Psoas muscle (tissue), 8 donors: ENCODE measurements around the gene GPR183. TPM values are rescaled to one million over a fixed set of nuclear protein-coding genes. Genes with fewer than 3 reads are reported as not detected.

Experiments used
- ATAC-seq, 4 donors: fragments of 200-7000 bp; cut with Tn5 transposase; one replicate each; pipeline ENCODE4 v1.9.1; 2020; ENCODE audit warnings: moderate library complexity in 3 of 4, mild to moderate bottlenecking in 2 of 4
- DNase-seq, 2 donors: peaks; one replicate each; pipeline ENCODE4 v3.0.0-alpha.2; 2020
- H3K27ac ChIP-seq: fragments of 200-600 bp; one replicate; pipeline ENCODE4 v1.8.0; 2022
- H3K27me3 ChIP-seq, 3 donors: fragments of 200-600 bp in 1 of 3; one replicate each; pipeline versions ENCODE4 v1.6.1 to v1.8.0; 2013 to 2022; ENCODE audit warnings: low read length in 2 of 3, mild to moderate bottlenecking in 2 of 3, moderate library complexity in 1 of 3; ENCODE audit not compliant: insufficient read depth in 3 of 3
- H3K36me3 ChIP-seq, 2 donors: fragments of 200-600 bp in 1 of 2; one replicate each; pipeline versions ENCODE4 v1.6.1 to v1.8.0; 2013 to 2022; ENCODE audit warnings: low read depth in 1 of 2, mild to moderate bottlenecking in 1 of 2, moderate library complexity in 1 of 2; ENCODE audit not compliant: insufficient read depth in 1 of 2
- H3K4me1 ChIP-seq: fragments of 200-600 bp; one replicate; pipeline ENCODE4 v1.8.0; 2022
- H3K4me3 ChIP-seq: fragments of 200-600 bp; one replicate; pipeline ENCODE4 v1.8.0; 2022; ENCODE audit warnings: mild to moderate bottlenecking
- H3K9me3 ChIP-seq: fragments of 200-600 bp; one replicate; pipeline ENCODE4 v1.8.0; 2022
- CTCF ChIP-seq: fragments of 200-600 bp; IDR thresholded peaks from one replicate; pipeline ENCODE4 v1.8.0; 2022; ENCODE audit warnings: antibody characterized with exemption
- WGBS, 3 donors: extraction: QIAGEN DNeasy Blood & Tissue Kit; methylation state at CpG; one replicate each; pipeline versions ENCODE4 v1.1.6 to v1.1.7; 2013; 5-methylcytosine and 5-hydroxymethylcytosine counted together
- intact Hi-C, 2 donors: fragments of 100-400 bp; cut with DNase I; formaldehyde crosslinking; loops; one replicate each; pipeline versions ENCODE4 v1.11.0 to v1.14.2; 2022
- polyA plus RNA-seq, 3 donors: library from polyadenylated mRNA; stranded (reverse); fragments of 200-250 nt; gene quantifications; one replicate each; pipeline ENCODE4 v1.2.3, GENCODE V29; 2013
- total RNA-seq, 4 donors: library from RNA; stranded (reverse); fragmentation: NEBNext Ultra II Directional in 2 of 4; extraction: Animal tissue kit (Norgen Biotek cat#: 25700) in 2 of 4; gene quantifications; one replicate each; pipeline versions ENCODE4 v1.2.1 to v1.2.4, GENCODE V29; 2021 to 2023
- donor health status: healthy with polysubstance abuse.
- donor health status: DM: no; HTN: no; CAD: no; lungs with moderate emphysema.
- donor health status: Bipolar disorder and iron deficiency.
- donor health status: healthy.
- donor health status: DM: yes; HTN: yes; CAD: no.
- donor health status: DM: no; HTN: no; CAD: no.
- donor health status: DM: no; HTN: no; CAD: no.
- donor health status: DM: yes; HTN: yes; CAD: no.

GPR183 gene
- total and polyA plus RNA-seq, 7 donors = 0.67 to 1.4 (median 0.80) TPM

DNA sequence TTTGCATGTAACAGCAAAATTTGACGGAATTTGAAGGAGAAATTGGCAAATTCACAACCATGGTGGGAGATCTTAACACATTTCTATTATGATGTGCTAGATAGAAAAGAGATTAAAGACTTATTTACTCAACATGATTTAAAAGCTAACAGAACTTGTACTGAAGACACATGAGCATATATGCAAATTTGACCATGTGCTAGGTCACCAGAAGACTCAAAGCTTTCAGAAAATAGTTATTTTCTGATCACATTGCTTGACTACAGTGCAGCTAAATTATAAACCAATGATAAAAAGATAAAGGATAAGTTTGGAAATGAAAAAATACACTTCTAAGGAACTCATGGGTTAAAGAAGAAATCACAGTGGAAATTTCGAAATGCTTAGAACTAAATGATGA, 9.1 kb downstream of the GPR183 start:
- 95 to 99% (median 97%) methylated on average over 2 of the region's 2 CpGs for WGBS, 3 donors
- Histone ChIP-seq H3K27ac (no peak overlapping the region), H3K9me3 (no peaks in the 10 kb centered on the region), H3K36me3 (no peaks in the 10 kb centered on the region), H3K4me3 (no peak overlapping the region), H3K27me3 (no peaks in the 10 kb centered on the region), H3K4me1 (no peaks in the 10 kb centered on the region)
- ATAC-seq (no peak), DNase-seq (no peak)
- no peak for TF ChIP-seq CTCF
- intact Hi-C loops = no loop called here

DNA sequence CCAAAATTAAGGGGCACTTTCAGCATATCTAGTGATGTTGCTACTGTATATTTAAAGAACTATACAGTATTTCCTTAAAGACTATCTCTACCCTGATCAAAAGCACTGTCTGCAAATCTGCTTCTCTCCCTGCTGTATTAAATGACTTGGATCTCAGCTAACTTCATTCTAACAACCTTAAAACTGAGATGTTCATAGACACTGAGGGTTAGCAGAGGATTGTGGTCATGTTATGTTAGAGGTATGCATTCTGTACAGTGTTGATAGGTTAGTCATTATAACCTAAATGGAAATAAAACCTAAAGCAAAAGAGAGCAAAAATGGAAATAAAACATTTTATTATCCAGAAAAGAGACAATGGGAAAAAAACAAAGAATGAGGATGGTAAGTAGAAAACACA, 9.9 kb downstream of the GPR183 start:
- Histone ChIP-seq H3K4me1 (no peaks in the 10 kb centered on the region), H3K9me3 (no peaks in the 10 kb centered on the region), H3K27ac (no peak overlapping the region), H3K4me3 (no peak overlapping the region), H3K27me3 (no peaks in the 10 kb centered on the region), H3K36me3 (no peaks in the 10 kb centered on the region)
- no peak for TF ChIP-seq CTCF
- DNase-seq = no peak
- ATAC-seq = no peak
- intact Hi-C loops = no loop called here

GRCh38 chr13:99296398-99296797, 10.8 kb downstream of the GPR183 start:
- intact Hi-C loops = no loop called here
- H3K27ac ChIP-seq = no peak overlapping the region
- H3K4me1 ChIP-seq = no peaks in the 10 kb centered on the region

DNA sequence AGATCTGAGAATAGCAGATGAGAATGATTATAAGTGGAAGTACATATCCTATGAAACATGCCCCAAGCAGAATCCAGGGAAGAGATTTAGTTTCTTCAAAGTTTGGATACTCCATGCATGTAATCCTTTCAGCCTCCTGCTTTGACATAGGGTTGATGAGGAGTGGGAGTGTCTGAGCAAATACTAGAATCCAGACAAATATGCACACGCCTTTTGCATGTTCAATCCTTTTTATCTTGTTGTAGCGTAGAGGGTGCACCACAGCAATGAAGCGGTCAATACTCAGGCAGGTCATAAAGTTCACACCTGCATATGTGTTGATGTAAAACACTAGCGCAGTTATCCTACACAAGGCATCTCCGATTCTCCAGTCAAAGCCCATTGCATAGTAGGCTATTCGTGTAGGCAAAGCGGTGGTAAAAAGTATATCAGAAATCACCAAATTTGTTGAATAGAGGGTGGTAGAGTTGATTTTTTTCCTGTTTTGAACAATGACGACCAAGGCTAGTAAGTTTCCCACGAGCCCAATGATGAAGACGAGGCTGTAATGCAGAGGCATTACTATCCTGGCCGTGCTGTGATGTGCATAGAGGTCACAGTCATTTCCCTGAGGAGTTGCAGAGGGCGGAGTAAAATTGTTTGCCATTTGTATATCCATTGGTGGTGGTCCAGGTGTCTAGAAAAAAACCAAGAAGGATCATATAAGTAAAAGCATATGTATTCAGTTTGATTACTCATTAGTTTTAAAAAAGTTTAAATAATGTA, 11.5 kb downstream of the GPR183 start:
- 91 to 94% (median 92%) methylated on average over 12 of the region's 12 CpGs for WGBS, 3 donors
- no peaks in the 10 kb centered on the region for H3K27me3 ChIP-seq
- intact Hi-C loops = no loop called here
- no peaks in the 10 kb centered on the region for H3K36me3 ChIP-seq
- ATAC-seq (no peak), DNase-seq (no peak)
- no peak for TF ChIP-seq CTCF
- H3K4me3 ChIP-seq = no peak overlapping the region
- no peak overlapping the region for H3K27ac ChIP-seq
- no peaks in the 10 kb centered on the region for H3K9me3 ChIP-seq
- no peaks in the 10 kb centered on the region for H3K4me1 ChIP-seq

More at GRCh38 chr13:99296398-99296797, 10.8 kb downstream of the GPR183 start:
- no peak for ATAC-seq
- Histone ChIP-seq H3K4me3 (no peak overlapping the region), H3K27me3 (no peaks in the 10 kb centered on the region), H3K9me3 (no peaks in the 10 kb centered on the region), H3K36me3 (no peaks in the 10 kb centered on the region)
- TF ChIP-seq CTCF = no peak
- DNase-seq = no peak
- 83 to 85% (median 83%) methylated on average over 4 of the region's 4 CpGs for WGBS, 3 donors

- WGBS, 3 donors = 78 to 86% (median 78%) methylated on average over 7 of the region's 7 CpGs
Measured at GRCh38 chr13:99294958-99295357, 12.2 kb downstream of the GPR183 start.

More at GRCh38 chr13:99294958-99295357, 12.2 kb downstream of the GPR183 start:
- intact Hi-C loops = no loop called here
- Histone ChIP-seq H3K4me3 (no peak overlapping the region), H3K36me3 (no peaks in the 10 kb centered on the region), H3K27ac (no peak overlapping the region), H3K27me3 (no peaks in the 10 kb centered on the region), H3K9me3 (no peaks in the 10 kb centered on the region), H3K4me1 (no peaks in the 10 kb centered on the region)
- DNase-seq (no peak), ATAC-seq (no peak)
- no peak for TF ChIP-seq CTCF
